Keratinocyte (primary cell): ENCODE results near the gene SDC3. TPM values are rescaled to one million over a fixed set of nuclear protein-coding genes. Genes with fewer than 3 reads are reported as not detected.

Experiments
- DNase-seq: peaks from one replicate; pipeline ENCODE4 v3.0.0-alpha.2; 2011; ENCODE audit warnings: low read depth, missing footprints, low spot score
- FAIRE-seq: peaks from 2 replicates; lab custom pipeline; 2011; peaks lifted over from hg19 to GRCh38; lab: Jason Lieb, UNC
- H2AFZ ChIP-seq: 2 replicates; pipeline ENCODE4 v1.6.0; 2012; ENCODE audit warnings: low read length, control low read depth, inconsistent platforms; ENCODE audit not compliant: control insufficient read depth
- H3K27ac ChIP-seq: 2 replicates; pipeline ENCODE4 v1.5.1; 2011; ENCODE audit warnings: low read length; ENCODE audit not compliant: control insufficient read depth, insufficient read depth
- H3K27me3 ChIP-seq: 3 replicates; pipeline ENCODE4 v1.6.0; 2011; ENCODE audit warnings: low read length; ENCODE audit not compliant: control insufficient read depth, insufficient read depth; ENCODE audit errors: extremely low read depth
- H3K36me3 ChIP-seq, 2 experiments: 2 replicates in 1 of 2; 3 replicates in 1 of 2; pipeline ENCODE4 v1.5.1; 2011; ENCODE audit warnings: low read length in 2 of 2, mild to moderate bottlenecking in 1 of 2; ENCODE audit not compliant: control insufficient read depth in 2 of 2, insufficient read depth in 2 of 2; ENCODE audit errors: extremely low read depth in 1 of 2
- H3K4me1 ChIP-seq: 3 replicates; pipeline ENCODE4 v1.5.1; 2011; ENCODE audit warnings: low read length; ENCODE audit not compliant: control insufficient read depth, insufficient read depth; ENCODE audit errors: extremely low read depth
- H3K4me2 ChIP-seq: 3 replicates; pipeline ENCODE4 v1.6.0; 2011; ENCODE audit warnings: low read depth, low read length; ENCODE audit not compliant: control insufficient read depth, insufficient read depth; ENCODE audit errors: extremely low read depth
- H3K4me3 ChIP-seq, 3 experiments: fragments of 200-600 bp in 1 of 3; sonication (generic) in 1 of 3; 2 replicates in 2 of 3; 3 replicates in 1 of 3; pipeline ENCODE4 v1.5.1; 2011 to 2016; ENCODE audit warnings: low read length in 3 of 3, mild to moderate bottlenecking in 3 of 3, control low read depth in 2 of 3, inconsistent platforms in 1 of 3, low read depth in 1 of 3, mixed read lengths in 1 of 3, mixed run types in 1 of 3, moderate library complexity in 1 of 3; ENCODE audit not compliant: control insufficient read depth in 2 of 3, insufficient read depth in 2 of 3; ENCODE audit errors: extremely low read depth in 1 of 3
- H3K79me2 ChIP-seq: 2 replicates; pipeline ENCODE4 v1.6.0; 2012; ENCODE audit warnings: low read length; ENCODE audit not compliant: control insufficient read depth, insufficient read depth
- H3K9ac ChIP-seq: 3 replicates; pipeline ENCODE4 v1.6.0; 2011; ENCODE audit warnings: low read length; ENCODE audit not compliant: control insufficient read depth, insufficient read depth; ENCODE audit errors: extremely low read depth
- H3K9me1 ChIP-seq: 3 replicates; pipeline ENCODE4 v1.6.0; 2011; ENCODE audit warnings: low read length; ENCODE audit not compliant: control insufficient read depth, insufficient read depth; ENCODE audit errors: extremely low read depth
- H3K9me3 ChIP-seq: 2 replicates; pipeline ENCODE4 v1.5.1; 2012; ENCODE audit warnings: low read depth, low read length; ENCODE audit not compliant: control insufficient read depth
- H4K20me1 ChIP-seq: 3 replicates; pipeline ENCODE4 v1.6.0; 2011; ENCODE audit warnings: low read length; ENCODE audit not compliant: control insufficient read depth, insufficient read depth; ENCODE audit errors: extremely low read depth
- EZH2 ChIP-seq: IDR thresholded peaks from one replicate; pipeline ENCODE4 v1.6.1; 2012; ENCODE audit warnings: inconsistent platforms, mild to moderate bottlenecking, low read length, moderate library complexity
- dilution Hi-C: fragments of 300-500 bp; cut with MboI; formaldehyde crosslinking; loops from one replicate; pipeline ENCODE4 v1.7.0; 2020; ENCODE audit warnings: low sequenced_read_pairs; ENCODE audit not compliant: extremely low pct_ligation_motif_present
- polyA plus RNA-seq, 5 experiments: library from polyadenylated mRNA; depleted of rRNA in 3 of 5; stranded (reverse) in 3 of 5; stranded (forward) in 1 of 5; unstranded in 1 of 5; fragments of >200 nt; gene quantifications; 1 replicate in 1 of 5; 2 replicates in 3 of 5; 3 replicates in 1 of 5; pipeline versions ENCODE4 v1.2.1 to v1.2.3, GENCODE V29; 2011 to 2012; ENCODE audit warnings: missing spikeins in 2 of 5, low read depth in 1 of 5, low replicate concordance in 1 of 5
- TF ChIP-seq, protein P1 (sequence below), 3 experiments: IDR thresholded peaks in 1 of 3; conservative IDR thresholded peaks in 1 of 3; optimal IDR thresholded peaks in 1 of 3; 2 replicates in 2 of 3; 3 replicates in 1 of 3; pipeline versions ENCODE3 to v1.5.1; 2011; ENCODE audit warnings: low read length in 3 of 3, mild to moderate bottlenecking in 3 of 3, moderate library complexity in 2 of 3, control low read depth in 1 of 3, inconsistent platforms in 1 of 3; ENCODE audit not compliant: insufficient read depth in 2 of 3; ENCODE audit errors: extremely low read depth in 1 of 3

The SDC3 gene
- polyA plus RNA-seq, 1 donor (not counting 4 experiments of a cell fraction or from before 2014, with no cell fraction given): 8.8 TPM

DNA sequence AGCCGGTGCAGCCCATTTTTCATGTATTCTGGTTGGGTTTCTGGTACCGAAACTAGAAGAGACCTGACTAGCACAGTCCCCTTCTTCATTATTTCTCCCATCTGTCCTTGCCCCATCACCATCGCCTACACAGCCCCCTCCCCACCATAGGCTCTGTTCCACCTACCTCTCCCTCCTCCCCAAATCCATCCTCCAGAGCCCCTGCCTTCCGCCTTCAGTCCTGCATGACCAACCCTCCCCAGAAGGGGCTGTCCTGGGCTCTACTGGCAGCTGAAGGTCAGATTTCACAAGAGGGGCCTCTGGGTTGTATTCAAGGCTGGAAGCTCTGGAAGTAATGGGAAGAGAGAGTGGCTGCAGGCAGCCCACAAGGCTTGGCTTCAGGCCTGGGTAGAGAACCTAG, 55.2 kb downstream of the SDC3 start:
- dilution Hi-C loops: no loop called here

DNA sequence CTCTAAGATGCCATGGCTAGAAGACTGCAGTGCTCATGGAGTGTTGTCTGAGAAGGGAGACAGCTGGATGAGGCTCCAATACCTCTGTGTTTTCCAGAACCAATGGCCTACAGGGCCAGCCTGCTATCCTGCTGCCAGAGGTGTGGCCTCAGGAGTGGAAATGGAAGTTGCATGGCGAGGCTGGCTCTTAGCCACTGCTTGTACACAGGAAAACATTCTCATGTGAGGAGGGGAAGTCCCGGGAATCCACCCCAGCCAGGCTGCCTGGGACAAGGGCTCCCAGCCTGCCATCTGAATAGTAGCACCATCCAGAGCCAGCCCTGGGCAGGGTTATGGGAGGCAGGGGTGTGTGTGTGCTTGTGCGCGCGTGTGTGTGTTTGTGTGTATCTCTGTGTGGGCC, 56.5 kb downstream of the SDC3 start:
- no peak overlapping the region for H2AFZ ChIP-seq
- H3K4me3 ChIP-seq: no peak overlapping the region
- H3K36me3 ChIP-seq: no peaks in the 10 kb centered on the region
- no peak overlapping the region for H3K9ac ChIP-seq
- peaks cover 27% of the 10 kb centered on the region for H3K27me3 ChIP-seq
- DNase-seq (no peak), FAIRE-seq (no peak)
- no peak overlapping the region for H3K4me2 ChIP-seq
- no peaks in the 10 kb centered on the region for H3K9me3 ChIP-seq
- no peaks in the 10 kb centered on the region for H4K20me1 ChIP-seq
- no peaks in the 10 kb centered on the region for H3K4me1 ChIP-seq
- H3K27ac ChIP-seq: no peak overlapping the region
- H3K79me2 ChIP-seq: no peaks in the 10 kb centered on the region
- no peaks in the 10 kb centered on the region for H3K9me1 ChIP-seq
- TF ChIP-seq, protein P1, sequence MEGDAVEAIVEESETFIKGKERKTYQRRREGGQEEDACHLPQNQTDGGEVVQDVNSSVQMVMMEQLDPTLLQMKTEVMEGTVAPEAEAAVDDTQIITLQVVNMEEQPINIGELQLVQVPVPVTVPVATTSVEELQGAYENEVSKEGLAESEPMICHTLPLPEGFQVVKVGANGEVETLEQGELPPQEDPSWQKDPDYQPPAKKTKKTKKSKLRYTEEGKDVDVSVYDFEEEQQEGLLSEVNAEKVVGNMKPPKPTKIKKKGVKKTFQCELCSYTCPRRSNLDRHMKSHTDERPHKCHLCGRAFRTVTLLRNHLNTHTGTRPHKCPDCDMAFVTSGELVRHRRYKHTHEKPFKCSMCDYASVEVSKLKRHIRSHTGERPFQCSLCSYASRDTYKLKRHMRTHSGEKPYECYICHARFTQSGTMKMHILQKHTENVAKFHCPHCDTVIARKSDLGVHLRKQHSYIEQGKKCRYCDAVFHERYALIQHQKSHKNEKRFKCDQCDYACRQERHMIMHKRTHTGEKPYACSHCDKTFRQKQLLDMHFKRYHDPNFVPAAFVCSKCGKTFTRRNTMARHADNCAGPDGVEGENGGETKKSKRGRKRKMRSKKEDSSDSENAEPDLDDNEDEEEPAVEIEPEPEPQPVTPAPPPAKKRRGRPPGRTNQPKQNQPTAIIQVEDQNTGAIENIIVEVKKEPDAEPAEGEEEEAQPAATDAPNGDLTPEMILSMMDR (optimal IDR thresholded peaks at IDR 0.05 in 1 of 3, IDR thresholded peaks at IDR 0.05 in 1 of 3, conservative IDR thresholded peaks at IDR 0.05 in 1 of 3; ENCODE audit: extremely low read depth in 1 of 3, insufficient read depth in 2 of 3, low read length in 3 of 3): no peak
- TF ChIP-seq EZH2: no peak
- dilution Hi-C loops: no loop called here

More for the DNA sequence above, 55.2 kb downstream of the SDC3 start:
- FAIRE-seq (no peak), DNase-seq (no peak)
- H3K36me3 ChIP-seq: no peaks in the 10 kb centered on the region
- no peak overlapping the region for H3K4me2 ChIP-seq
- no peaks in the 10 kb centered on the region for H3K9me3 ChIP-seq
- H3K9me1 ChIP-seq: no peaks in the 10 kb centered on the region
- no peak for TF ChIP-seq EZH2
- TF ChIP-seq, protein P1 (optimal IDR thresholded peaks at IDR 0.05 in 1 of 3, IDR thresholded peaks at IDR 0.05 in 1 of 3, conservative IDR thresholded peaks at IDR 0.05 in 1 of 3; ENCODE audit: extremely low read depth in 1 of 3, insufficient read depth in 2 of 3, low read length in 3 of 3): no peak
- H3K27ac ChIP-seq: no peak overlapping the region
- peaks cover 2% of the 10 kb centered on the region for H3K4me1 ChIP-seq
- H3K79me2 ChIP-seq: no peaks in the 10 kb centered on the region
- H3K27me3 ChIP-seq: peaks cover 15% of the 10 kb centered on the region
- peaks cover under 1% of the 10 kb centered on the region for H4K20me1 ChIP-seq
- H3K9ac ChIP-seq: no peak overlapping the region
- H2AFZ ChIP-seq: no peak overlapping the region
- H3K4me3 ChIP-seq: no peak overlapping the region
